HCT116 (cell line): Measurements from ENCODE around the gene KHK. TPM values are rescaled to one million over a fixed set of nuclear protein-coding genes. Genes with fewer than 3 reads are reported as not detected.

ENCODE experiments used
- ATAC-seq: fragments of 200-7000 bp; cut with Tn5 transposase; 2 replicates; pipeline ENCODE4 v1.9.1; 2020; ENCODE audit warnings: mild to moderate bottlenecking, moderate library complexity
- BruUV-seq: library from RNA; stranded (reverse); fragments of 400-500 nt; replicated peaks from 2 replicates; lab custom pipeline; 2021; lab: Mats Ljungman, UMichigan
- CTCF ChIA-PET: fragments of 300-600 bp; sonication (Branson Sonifier 250); formaldehyde crosslinking; loops from one replicate; lab custom pipeline; 2021; ENCODE audit warnings: antibody characterized with exemption; lab: Charles Lee
- POLR2A ChIA-PET: fragments of 300-600, 350-600 bp; sonication (Branson Sonifier 250); formaldehyde crosslinking; loops from one replicate; lab custom pipeline; 2021; ENCODE audit warnings: antibody characterized with exemption; lab: Charles Lee
- RAD21 ChIA-PET, 2 experiments: fragments of 300-600 bp; sonication (Branson Sonifier 250); formaldehyde crosslinking; loops; one replicate each; lab custom pipeline; 2023; ENCODE audit warnings: low total read pairs in 2 of 2; ENCODE audit not compliant: uncharacterized antibody in 2 of 2, unreplicated experiment in 2 of 2, low non-redundant PET in 1 of 2; lab: Charles Lee
- DNase-seq: peaks from one replicate; pipeline ENCODE4 v3.0.0-alpha.2; 2010; ENCODE audit warnings: low read depth, low spot score
- H2AFZ ChIP-seq: fragments of 200-600 bp; shearing (Covaris generic), sonication (generic); 2 replicates; pipeline ENCODE4 v1.6.1; 2017; ENCODE audit warnings: low read depth, mixed run types, mixed read lengths, antibody characterized with exemption, low read length; ENCODE audit not compliant: poor library complexity, severe bottlenecking
- H3K27ac ChIP-seq: 2 replicates; pipeline ENCODE4 v1.5.1; 2012; ENCODE audit warnings: low read depth, low read length
- H3K27me3 ChIP-seq: fragments of 200-600 bp; sonication (generic); 2 replicates; pipeline ENCODE4 v1.6.1; 2016; ENCODE audit warnings: mixed run types, low read length, mixed read lengths; ENCODE audit not compliant: insufficient read depth
- H3K36me3 ChIP-seq, 2 experiments: fragments of 200-500 bp in 1 of 2; fragments of 200-600 bp in 1 of 2; sonication (Bioruptor generic) in 1 of 2; sonication (generic) in 1 of 2; 2 replicates each; pipeline versions ENCODE4 v1.5.1 to v1.6.1; 2014 to 2016; ENCODE audit warnings: low read length in 2 of 2, inconsistent platforms in 1 of 2, mixed read lengths in 1 of 2, mixed run types in 1 of 2; ENCODE audit not compliant: insufficient read depth in 2 of 2, control insufficient read depth in 1 of 2
- H3K4me1 ChIP-seq, 2 experiments: fragments of 200-600 bp in 1 of 2; sonication (generic) in 1 of 2; 2 replicates each; pipeline versions ENCODE4 v1.5.1 to v1.6.1; 2012 to 2017; ENCODE audit warnings: low read length in 2 of 2, inconsistent platforms in 1 of 2, mild to moderate bottlenecking in 1 of 2, mixed read lengths in 1 of 2, mixed run types in 1 of 2, moderate library complexity in 1 of 2; ENCODE audit not compliant: insufficient read depth in 2 of 2, control insufficient read depth in 1 of 2
- H3K4me2 ChIP-seq: fragments of 200-600 bp; sonication (generic); 2 replicates; pipeline ENCODE4 v1.6.1; 2017; ENCODE audit warnings: mixed run types, low read length, mixed read lengths
- H3K4me3 ChIP-seq, 2 experiments: fragments of 200-600 bp in 1 of 2; sonication (generic) in 1 of 2; replicated peaks in 1 of 2; 2 replicates each; pipeline ENCODE4 v1.5.1; 2011 to 2016; ENCODE audit warnings: low read length in 2 of 2, control low read depth in 1 of 2, low read depth in 1 of 2, mild to moderate bottlenecking in 1 of 2, mixed read lengths in 1 of 2, mixed run types in 1 of 2
- H3K79me2 ChIP-seq: fragments of 200-600 bp; sonication (generic); 2 replicates; pipeline ENCODE4 v1.6.1; 2017; ENCODE audit warnings: mild to moderate bottlenecking, mixed run types, low read length, moderate library complexity, mixed read lengths; ENCODE audit not compliant: insufficient read depth
- H3K9ac ChIP-seq: fragments of 200-600 bp; sonication (generic); 2 replicates; pipeline ENCODE4 v1.6.1; 2016; ENCODE audit warnings: low read length, mixed read lengths
- H3K9me2 ChIP-seq: fragments of 200-600 bp; sonication (generic), shearing (Covaris generic); 2 replicates; pipeline ENCODE4 v1.6.1; 2017; ENCODE audit warnings: mixed run types, mild to moderate bottlenecking, moderate library complexity; ENCODE audit not compliant: insufficient read depth
- H3K9me3 ChIP-seq, 2 experiments: fragments of 200-500 bp in 1 of 2; fragments of 200-600 bp in 1 of 2; sonication (Bioruptor generic) in 1 of 2; sonication (generic) in 1 of 2; 2 replicates each; pipeline ENCODE4 v1.6.1; 2014 to 2017; ENCODE audit warnings: low read length in 2 of 2, mixed read lengths in 2 of 2, inconsistent platforms in 1 of 2, low read depth in 1 of 2, mild to moderate bottlenecking in 1 of 2, mixed run types in 1 of 2, moderate library complexity in 1 of 2; ENCODE audit not compliant: control insufficient read depth in 1 of 2, insufficient read depth in 1 of 2
- H4K20me1 ChIP-seq: fragments of 200-600 bp; sonication (generic), shearing (Covaris generic); 2 replicates; pipeline ENCODE4 v1.6.1; 2017; ENCODE audit warnings: mixed run types, mild to moderate bottlenecking, moderate library complexity; ENCODE audit not compliant: insufficient read depth
- ATF3 ChIP-seq: IDR thresholded peaks from 2 replicates; pipeline ENCODE4 v1.6.1; 2012
- CBX3 ChIP-seq: IDR thresholded peaks from 2 replicates; pipeline ENCODE4 v1.6.1; 2012; ENCODE audit warnings: low read depth
- CEBPB ChIP-seq: IDR thresholded peaks from 2 replicates; pipeline ENCODE4 v1.6.1; 2012; ENCODE audit warnings: low read depth
- ELF1 ChIP-seq: IDR thresholded peaks from 2 replicates; pipeline ENCODE4 v1.6.1; 2012; ENCODE audit warnings: low read depth, borderline replicate concordance
- FOSL1 ChIP-seq: IDR thresholded peaks from 2 replicates; pipeline ENCODE4 v1.6.1; 2012; ENCODE audit warnings: low read depth
- JUND ChIP-seq: IDR thresholded peaks from 2 replicates; pipeline ENCODE4 v1.6.1; 2012
- RAD21 ChIP-seq: IDR thresholded peaks from 2 replicates; pipeline ENCODE4 v1.6.1; 2012; ENCODE audit warnings: low read depth, mild to moderate bottlenecking
- SIN3A ChIP-seq: IDR thresholded peaks from 2 replicates; pipeline ENCODE4 v1.6.1; 2012; ENCODE audit warnings: low read depth
- SRF ChIP-seq: IDR thresholded peaks from 2 replicates; pipeline ENCODE4 v1.6.1; 2012; ENCODE audit warnings: low read depth
- ZFX ChIP-seq: fragments of 450-650 bp; IDR thresholded peaks from 2 replicates; pipeline ENCODE4 v1.6.1; 2017
- intact Hi-C: fragments of 100-400 bp; cut with micrococcal nuclease; formaldehyde crosslinking; loops from 2 replicates; pipeline ENCODE4 v1.10.0; 2022
- total RNA-seq: library from RNA; stranded (reverse); gene quantifications from one replicate; pipeline ENCODE4 v1.2.1, GENCODE V29; 2021; ENCODE audit not compliant: unreplicated experiment
- TF ChIP-seq, protein P1 (sequence below): IDR thresholded peaks from 2 replicates; pipeline ENCODE4 v1.6.1; 2012; ENCODE audit warnings: low read depth
- TF ChIP-seq, protein P2 (sequence below): IDR thresholded peaks from 2 replicates; pipeline ENCODE4 v1.6.1; 2012
- TF ChIP-seq, protein P3 (sequence below): IDR thresholded peaks from 2 replicates; pipeline ENCODE4 v1.6.1; 2011; ENCODE audit warnings: mild to moderate bottlenecking, low read length, moderate library complexity; ENCODE audit not compliant: insufficient replicate concordance; ENCODE audit errors: extremely low read depth

KHK gene
- total RNA-seq, 1 experiment from 2014 or later, result 6.7 TPM

DNA sequence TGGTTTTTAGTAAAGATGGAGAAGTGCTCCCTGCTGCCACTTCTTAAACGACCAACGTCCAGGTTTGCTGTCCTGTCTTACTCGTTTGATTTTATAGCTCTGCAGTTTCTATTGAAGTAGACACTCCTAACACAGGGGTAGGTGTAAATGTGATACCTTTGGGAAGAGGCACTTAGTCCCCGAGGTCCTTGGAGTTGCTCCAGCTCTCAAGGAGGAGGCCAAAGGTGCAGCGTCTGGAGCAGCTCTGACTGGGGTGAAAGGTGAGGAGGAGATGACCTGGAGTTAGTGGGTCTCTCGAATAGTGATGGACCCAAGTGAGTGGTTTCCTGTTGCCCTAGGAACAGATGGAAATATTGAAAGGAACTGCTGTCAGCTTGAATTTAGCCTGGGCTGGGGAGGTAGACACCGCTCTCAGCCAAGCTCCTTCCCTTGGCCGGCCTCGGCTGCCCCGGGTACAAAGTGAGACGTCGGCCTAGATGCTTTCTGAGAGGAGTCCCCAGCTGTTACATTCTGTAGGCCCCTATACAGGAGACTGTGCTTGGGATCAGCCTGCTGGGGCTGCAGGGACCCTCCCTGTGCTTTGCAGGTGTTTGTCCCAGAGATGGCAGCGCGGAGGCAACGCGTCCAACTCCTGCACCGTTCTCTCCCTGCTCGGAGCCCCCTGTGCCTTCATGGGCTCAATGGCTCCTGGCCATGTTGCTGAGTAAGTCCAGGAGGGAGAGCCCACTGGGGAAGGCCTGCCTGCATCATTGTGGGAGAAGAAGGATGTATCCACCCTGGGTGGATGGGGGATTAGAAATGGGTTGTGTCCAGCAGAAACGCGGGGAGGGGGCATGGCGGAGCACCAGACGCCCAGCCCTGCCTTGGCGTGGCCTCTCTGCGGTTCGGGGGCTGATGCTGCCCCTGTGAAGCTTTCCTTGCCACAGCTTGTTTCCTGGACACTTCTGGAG is 5.4 kb downstream of the KHK start:
- DNase-seq (no peak), ATAC-seq (no peak)
- Histone ChIP-seq H3K27ac (no peak overlapping the region), H3K79me2 (no peaks in the 10 kb centered on the region), H3K4me2 (no peak overlapping the region), H3K4me1 (peaks cover 0 to 16% of the 10 kb centered on the region in 2 experiments; a peak in 3 of 4 replicates), H4K20me1 (no peaks in the 10 kb centered on the region), H3K9me2 (no peaks in the 10 kb centered on the region), H2AFZ (no peak overlapping the region), H3K36me3 (no peaks in the 10 kb centered on the region), H3K4me3 (no peak overlapping the region), H3K27me3 (no peaks in the 10 kb centered on the region), H3K9me3 (no peaks in the 10 kb centered on the region), H3K9ac (no peak overlapping the region)
- ChIA-PET POLR2A (no interaction called here), RAD21 (no interaction called here), CTCF (no interaction called here)
- no TSS peak for BruUV-seq
- TF ChIP-seq CBX3 (no peak), ZFX (0 out of 2 replicates have a peak, but pooled peaks have one; percentile 7)
- intact Hi-C loops, result no loop called here

DNA sequence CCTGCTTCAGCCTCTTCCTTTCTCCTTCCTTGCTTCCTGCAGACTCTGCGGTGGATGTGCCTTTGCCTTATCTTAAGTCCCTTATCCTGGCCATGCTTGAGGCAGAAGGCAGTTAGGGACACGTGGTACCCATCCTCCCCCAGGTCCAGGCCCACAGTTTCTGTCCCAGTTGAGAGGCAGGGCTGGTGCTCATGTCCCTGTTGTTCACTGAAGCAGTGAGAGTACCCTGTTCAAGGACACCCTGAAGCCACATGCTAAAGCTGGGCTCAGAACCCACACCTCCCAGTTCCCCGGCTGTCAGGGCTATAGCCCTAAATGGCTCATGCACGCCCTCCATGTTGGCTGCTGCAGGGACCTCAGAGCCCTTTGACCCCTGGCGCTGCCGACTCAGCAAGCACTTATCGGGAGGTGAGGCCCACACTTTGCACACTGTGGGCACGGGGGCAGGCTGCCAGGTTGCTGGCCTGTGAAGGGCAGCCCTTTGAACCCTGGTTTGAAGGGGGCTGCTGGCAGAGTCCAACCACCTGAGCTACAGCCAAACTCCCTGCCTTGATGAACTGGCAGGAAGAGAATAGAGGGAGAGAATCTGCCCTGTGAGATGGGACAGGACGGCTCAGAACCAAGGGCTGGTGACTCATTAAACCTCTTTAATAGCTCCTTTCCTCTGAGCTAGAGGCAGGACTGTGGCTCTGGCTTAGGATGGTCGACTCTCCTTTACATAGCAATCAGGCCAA is 6.3 kb downstream of the KHK start:
- no peak for ATAC-seq
- H3K4me2 ChIP-seq, result no peak overlapping the region
- intact Hi-C loops, result no loop called here
- TF ChIP-seq JUND (no peak), FOSL1 (no peak), ATF3 (no peak), CEBPB (no peak), ELF1 (no peak), RAD21 (no peak), SRF (no peak), ZFX (no peak), CBX3 (no peak), SIN3A (no peak)
- TF ChIP-seq, protein P1, sequence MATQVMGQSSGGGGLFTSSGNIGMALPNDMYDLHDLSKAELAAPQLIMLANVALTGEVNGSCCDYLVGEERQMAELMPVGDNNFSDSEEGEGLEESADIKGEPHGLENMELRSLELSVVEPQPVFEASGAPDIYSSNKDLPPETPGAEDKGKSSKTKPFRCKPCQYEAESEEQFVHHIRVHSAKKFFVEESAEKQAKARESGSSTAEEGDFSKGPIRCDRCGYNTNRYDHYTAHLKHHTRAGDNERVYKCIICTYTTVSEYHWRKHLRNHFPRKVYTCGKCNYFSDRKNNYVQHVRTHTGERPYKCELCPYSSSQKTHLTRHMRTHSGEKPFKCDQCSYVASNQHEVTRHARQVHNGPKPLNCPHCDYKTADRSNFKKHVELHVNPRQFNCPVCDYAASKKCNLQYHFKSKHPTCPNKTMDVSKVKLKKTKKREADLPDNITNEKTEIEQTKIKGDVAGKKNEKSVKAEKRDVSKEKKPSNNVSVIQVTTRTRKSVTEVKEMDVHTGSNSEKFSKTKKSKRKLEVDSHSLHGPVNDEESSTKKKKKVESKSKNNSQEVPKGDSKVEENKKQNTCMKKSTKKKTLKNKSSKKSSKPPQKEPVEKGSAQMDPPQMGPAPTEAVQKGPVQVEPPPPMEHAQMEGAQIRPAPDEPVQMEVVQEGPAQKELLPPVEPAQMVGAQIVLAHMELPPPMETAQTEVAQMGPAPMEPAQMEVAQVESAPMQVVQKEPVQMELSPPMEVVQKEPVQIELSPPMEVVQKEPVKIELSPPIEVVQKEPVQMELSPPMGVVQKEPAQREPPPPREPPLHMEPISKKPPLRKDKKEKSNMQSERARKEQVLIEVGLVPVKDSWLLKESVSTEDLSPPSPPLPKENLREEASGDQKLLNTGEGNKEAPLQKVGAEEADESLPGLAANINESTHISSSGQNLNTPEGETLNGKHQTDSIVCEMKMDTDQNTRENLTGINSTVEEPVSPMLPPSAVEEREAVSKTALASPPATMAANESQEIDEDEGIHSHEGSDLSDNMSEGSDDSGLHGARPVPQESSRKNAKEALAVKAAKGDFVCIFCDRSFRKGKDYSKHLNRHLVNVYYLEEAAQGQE, result no peak
- TF ChIP-seq, protein P2, sequence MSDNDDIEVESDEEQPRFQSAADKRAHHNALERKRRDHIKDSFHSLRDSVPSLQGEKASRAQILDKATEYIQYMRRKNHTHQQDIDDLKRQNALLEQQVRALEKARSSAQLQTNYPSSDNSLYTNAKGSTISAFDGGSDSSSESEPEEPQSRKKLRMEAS, result no peak
- TF ChIP-seq, protein P3, sequence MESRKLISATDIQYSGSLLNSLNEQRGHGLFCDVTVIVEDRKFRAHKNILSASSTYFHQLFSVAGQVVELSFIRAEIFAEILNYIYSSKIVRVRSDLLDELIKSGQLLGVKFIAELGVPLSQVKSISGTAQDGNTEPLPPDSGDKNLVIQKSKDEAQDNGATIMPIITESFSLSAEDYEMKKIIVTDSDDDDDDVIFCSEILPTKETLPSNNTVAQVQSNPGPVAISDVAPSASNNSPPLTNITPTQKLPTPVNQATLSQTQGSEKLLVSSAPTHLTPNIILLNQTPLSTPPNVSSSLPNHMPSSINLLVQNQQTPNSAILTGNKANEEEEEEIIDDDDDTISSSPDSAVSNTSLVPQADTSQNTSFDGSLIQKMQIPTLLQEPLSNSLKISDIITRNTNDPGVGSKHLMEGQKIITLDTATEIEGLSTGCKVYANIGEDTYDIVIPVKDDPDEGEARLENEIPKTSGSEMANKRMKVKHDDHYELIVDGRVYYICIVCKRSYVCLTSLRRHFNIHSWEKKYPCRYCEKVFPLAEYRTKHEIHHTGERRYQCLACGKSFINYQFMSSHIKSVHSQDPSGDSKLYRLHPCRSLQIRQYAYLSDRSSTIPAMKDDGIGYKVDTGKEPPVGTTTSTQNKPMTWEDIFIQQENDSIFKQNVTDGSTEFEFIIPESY, result no peak

More for the DNA sequence above, 6.3 kb downstream of the KHK start:
- H3K27me3 ChIP-seq, result no peaks in the 10 kb centered on the region
- H3K9me2 ChIP-seq, result no peaks in the 10 kb centered on the region
- H2AFZ ChIP-seq, result no peak overlapping the region
- DNase-seq, result no peak
- BruUV-seq, result no TSS peak
- CTCF ChIA-PET, result no interaction called here
- POLR2A ChIA-PET, result no interaction called here
- peaks cover 0 to 9% of the 10 kb centered on the region in 2 experiments; a peak in 1 of 4 replicates for H3K4me1 ChIP-seq
- no peaks in the 10 kb centered on the region for H4K20me1 ChIP-seq
- no peaks in the 10 kb centered on the region for H3K36me3 ChIP-seq
- H3K79me2 ChIP-seq, result no peaks in the 10 kb centered on the region
- no peak overlapping the region for H3K27ac ChIP-seq
- H3K9ac ChIP-seq, result no peak overlapping the region
- no peaks in the 10 kb centered on the region for H3K9me3 ChIP-seq
- RAD21 ChIA-PET, result no interaction called here
- no peak overlapping the region for H3K4me3 ChIP-seq
